ENCODE data around the gene LTV1.
"Not testable (repeated sequence)": the region's sequence is repeated elsewhere in the genome, so short reads cannot be mapped to it uniquely, and the experiment has no call there.

Gene LTV1

DNA sequence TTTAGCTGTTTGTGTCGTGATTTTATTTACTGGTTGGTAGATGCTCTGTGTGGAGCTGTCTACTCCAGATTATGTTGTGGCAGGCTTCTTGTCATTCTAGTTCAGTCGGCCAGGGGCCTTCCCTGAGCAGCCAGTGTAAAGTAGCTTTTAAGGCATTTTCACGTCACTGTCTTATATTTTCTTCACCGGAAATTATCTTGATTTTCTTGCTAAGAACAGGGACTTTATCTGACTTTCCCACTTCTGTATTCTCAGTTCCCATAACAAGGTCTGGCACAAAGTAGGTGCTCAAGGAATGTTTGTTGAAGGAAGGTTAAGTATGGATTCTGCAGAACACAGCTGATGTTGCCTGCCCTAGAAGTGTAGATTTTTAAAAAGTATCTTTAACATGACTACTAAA is 868 bp downstream of the LTV1 start:
- DNase-seq = no peak

DNA sequence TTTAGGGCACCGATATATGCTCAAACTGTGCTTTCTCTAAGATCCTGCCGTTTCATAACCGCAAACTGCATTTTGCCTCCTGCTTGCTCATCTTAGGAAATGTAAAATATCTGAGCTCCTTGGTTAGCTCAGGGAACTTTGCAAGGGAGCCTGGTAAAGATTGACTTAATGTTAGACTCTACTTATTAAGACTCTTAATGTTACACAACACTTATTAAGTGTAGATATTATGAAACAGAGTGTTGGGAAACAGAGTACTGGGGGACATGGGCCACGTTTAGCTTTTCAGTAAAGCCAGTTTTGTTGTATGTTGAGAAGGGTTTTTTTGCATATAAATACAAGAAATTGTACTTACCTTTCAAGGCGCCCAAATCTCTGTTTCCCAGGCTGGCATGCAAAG is 1.9 kb downstream of the LTV1 start:
- no peak for DNase-seq

DNA sequence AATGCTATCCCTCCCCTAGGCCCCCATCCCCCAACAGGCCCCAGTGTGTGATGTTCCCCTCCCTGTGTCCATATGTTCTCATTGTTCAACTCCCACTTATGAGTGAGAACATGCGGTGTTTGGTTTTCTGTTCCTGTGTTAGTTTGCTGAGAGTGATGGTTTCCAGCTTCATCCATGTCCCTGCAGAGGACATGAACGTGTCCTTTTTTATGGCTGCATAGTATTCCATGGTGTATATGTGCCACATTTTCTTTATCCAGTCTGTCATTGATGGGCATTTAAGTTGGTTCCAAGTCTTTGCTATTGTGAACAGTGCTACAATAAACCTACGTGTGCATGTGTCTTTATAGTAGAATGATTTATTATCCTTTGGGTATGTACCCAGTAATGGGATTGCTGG is 8.6 kb downstream of the LTV1 start:
- not testable (repeated sequence) for DNase-seq

GRCh38 chr6:143855057-143855456 is 11.9 kb downstream of the LTV1 start:
- not testable (repeated sequence) for DNase-seq

DNA sequence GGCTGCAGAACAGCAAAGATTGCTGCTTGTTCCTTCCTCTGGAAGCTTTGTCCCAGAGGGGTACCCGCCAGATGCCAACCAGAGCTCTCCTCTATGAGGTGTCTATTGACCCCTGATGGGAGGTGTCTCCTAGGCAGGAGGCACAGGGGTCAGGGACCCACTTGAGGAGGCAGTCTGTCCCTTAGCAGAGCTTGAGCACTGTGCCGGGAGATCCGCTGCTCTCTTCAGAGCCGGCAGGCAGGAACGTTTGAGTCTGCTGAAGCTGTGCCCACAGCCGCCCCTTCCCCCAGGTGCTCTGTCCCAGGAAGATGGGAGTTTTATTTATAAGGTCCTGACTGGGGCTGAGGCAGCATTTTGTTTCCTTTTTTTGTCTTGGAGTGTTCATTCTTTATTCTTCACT is 13.6 kb downstream of the LTV1 start:
- DNase-seq = not testable (repeated sequence)

- DNase-seq = no peak
These were observed 14.5 kb downstream of the LTV1 start for GRCh38 chr6:143857651-143858050.

DNA sequence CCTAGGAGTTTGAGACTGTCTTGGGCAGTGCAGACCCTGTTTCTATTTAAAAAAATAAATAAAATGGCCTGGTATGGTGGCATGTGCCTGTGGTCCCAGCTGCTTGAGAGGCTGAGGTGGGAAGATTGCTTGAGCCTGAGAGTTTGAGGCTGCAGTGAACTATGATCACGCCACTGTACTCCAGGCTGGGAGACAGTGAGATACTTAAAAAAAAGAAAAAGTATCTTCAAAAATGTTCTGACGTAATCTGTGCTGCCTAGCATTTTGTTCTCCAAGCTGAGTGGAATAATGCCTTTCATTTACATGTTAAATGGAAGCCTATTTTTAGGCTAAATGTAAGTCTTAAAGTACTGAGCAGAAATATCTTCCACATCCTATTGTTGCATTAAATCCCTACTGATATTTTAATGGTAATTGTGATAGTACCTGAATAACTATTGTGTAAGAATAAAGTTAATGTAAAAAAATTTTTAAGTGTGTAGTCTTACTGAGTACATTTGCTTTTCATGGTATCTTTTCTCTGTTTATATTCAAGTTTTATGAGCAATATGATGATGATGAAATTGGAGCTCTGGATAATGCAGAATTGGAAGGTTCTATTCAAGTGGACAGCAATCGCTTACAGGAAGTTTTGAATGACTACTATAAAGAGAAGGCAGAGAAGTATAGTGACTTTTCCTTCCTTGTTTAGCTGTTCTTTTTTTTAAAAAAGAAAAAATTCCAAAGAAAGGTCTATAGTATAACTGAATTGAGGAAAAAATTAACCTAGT is 16.9 kb downstream of the LTV1 start:
- no peak for DNase-seq

GRCh38 chr6:143863771-143864170 is 20.6 kb downstream of the LTV1 start:
- no peak for DNase-seq

DNA sequence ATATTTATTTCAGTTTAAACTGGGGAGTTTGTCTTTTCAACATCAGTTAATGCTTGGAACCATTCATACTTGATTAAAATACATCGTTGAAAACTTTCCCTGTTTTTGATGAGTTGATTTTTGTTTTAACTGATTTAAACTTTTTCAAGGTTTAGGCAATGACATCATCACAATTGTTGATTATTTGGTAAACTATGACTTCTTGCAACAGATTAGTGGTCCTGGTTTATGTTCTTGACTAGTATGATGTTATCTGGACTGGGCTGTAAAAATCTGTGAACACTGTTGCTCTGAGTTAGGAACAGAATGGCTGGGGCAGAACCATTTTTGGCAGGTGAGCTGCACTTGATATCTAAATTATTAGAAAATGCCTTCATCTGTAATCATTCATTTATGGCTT is 21.1 kb downstream of the LTV1 start, which contains the start of gene ZC2HC1B:
Gene ZC2HC1B, plus strand, starts transcription at position 241 of the 400 bp plus-strand sequence. Its CDS starts 66 bp downstream, at position 307.
- no peak for DNase-seq

DNA sequence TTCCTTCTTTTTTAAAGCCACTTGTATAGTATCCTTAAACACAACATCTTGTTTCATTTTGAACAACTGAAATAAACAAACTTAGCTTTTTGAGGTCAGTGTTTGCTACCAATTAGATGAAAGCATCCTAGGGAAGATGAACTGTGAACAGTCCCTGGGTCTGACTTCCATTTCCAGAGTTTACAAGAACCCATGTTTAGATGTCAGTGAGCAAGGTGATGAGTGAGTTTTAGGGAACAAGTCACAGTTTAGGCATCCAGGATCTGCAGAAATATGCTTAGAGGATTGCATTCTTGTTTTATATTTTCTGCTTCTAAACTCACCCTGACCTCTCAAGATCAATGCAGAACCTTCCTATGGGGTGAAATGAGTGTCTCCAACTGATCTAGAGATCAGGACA is 24.1 kb downstream of the LTV1 start:
- no peak for DNase-seq

GRCh38 chr6:143868808-143869207 is 25.7 kb downstream of the LTV1 start:
- DNase-seq = not testable (repeated sequence)

DNA sequence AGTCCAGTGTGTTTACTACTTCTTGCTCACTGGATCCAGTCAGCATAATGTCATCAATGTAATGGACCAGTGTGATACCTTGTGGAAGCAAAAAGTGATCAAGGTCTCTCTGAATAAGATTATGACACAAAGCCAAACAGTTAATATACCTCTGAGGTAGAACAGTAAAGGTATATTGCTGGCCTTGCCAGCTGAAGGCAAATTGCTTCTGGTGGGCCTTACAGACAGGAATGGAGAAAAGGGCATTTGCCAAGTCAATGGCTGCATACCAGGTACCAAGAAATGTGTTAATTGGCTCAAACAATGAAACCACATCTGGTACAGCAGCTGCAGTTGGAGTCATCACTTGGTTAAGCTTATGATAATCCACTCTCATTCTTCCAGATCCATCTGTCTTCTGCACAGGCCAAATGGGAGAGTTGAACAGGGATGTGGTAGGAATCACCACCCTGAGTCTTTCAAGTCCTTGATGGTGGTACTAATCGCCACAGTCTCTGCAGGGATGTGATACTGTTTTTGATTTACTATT is 28.1 kb downstream of the LTV1 start:
- not testable (repeated sequence) for DNase-seq

GRCh38 chr6:143872201-143872600 is 29.1 kb downstream of the LTV1 start:
- DNase-seq = no peak

DNA sequence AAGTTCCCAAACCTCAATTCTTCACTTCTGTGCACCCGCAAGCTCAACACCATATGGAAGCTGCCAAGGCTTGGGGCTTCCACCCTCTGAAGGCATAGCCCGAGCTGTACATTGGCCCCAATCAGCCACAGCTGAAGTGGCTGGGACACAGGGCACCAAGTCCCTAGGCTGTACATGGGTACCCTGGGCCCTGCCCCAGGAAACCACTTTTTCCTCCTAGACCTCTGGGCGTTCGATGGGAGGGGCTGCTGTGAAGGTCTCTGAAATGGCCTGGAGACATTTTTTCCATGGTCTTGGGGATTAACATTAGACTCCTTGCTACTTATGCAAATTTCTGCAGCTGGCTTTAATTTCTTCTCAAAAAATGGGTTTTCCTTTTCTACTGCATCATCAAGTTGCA is 30.5 kb downstream of the LTV1 start:
- not testable (repeated sequence) for DNase-seq

DNA sequence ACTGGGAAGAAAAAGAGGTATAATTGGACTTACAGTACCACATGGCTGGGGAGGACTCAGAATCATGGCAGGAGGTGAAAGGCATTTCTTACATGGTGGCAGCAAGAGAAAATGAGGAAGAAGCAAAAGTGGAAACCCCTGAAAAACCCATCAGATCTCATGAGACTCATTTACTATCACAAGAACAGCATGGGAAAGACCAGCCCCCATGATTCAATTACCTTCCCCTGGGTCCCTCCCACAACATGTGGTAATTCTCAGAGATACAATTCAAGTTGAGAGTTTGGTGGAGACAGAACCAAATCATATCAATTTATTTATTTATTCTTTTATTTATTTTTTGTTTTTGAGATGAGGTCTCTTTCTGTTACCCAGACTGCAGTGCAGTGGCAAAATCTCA is 31.4 kb downstream of the LTV1 start:
- DNase-seq = not testable (repeated sequence)

DNA sequence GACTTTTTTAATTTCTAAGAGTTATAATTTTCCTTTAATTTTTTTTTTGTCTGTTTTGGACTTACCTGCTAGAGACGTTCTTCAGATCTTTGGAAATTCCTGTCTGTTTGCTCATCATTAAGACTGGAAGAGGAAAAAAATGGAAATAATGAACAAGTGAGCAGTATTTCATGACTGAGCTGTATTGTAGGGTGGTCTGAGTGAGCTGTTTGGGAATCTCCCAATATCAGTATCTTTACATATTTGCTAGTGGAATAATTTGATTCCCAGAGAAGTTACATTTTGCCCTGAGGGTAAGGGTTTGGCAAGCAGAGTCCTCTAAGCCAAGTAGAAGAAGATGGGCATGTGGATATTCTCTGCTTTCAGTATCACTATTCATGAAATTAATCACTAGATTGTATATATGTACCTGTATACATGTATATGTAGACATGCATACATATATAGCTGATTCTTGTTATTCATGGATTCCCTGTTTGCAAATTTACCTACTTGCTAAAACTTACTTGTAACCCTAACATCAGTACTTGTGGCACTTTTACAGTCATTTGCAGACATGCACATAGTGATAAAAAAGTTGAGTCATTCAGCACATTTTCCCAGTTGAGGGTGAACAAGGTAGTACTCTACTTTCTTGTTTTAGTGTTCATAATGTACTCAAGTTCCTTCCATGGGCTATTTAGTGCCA is 34.6 kb downstream of the LTV1 start:
- no peak for DNase-seq

- no peak for DNase-seq
These were observed 35.2 kb downstream of the LTV1 start for GRCh38 chr6:143878272-143878760.

GRCh38 chr6:143880412-143880811 is 37.3 kb downstream of the LTV1 start:
- DNase-seq = no peak

DNA sequence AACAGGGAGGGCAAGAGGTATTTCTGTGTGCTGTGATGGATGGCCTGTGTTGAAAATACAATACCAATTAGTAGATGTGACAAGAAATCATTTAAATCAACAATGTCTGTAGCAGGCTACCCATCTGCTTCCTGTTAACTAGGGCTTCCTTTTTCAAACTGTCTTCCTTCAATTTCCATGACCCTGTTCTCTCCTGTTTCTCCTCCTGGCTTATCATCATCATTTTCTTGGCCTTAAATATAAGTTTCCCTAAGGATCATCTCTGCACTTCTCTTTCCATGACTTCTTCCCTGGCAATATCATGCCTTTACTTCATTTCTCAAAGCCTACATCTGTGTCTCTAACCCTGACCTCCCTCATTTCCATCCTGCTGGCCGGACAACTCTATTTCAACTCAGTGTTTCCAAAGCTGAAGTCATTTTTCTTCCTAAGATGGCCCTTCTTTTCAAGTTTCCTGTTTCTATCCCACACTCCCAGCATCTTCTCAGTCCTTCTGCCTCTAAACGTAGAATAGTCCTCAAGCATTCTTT is 39.3 kb downstream of the LTV1 start:
- no peak for DNase-seq

DNA sequence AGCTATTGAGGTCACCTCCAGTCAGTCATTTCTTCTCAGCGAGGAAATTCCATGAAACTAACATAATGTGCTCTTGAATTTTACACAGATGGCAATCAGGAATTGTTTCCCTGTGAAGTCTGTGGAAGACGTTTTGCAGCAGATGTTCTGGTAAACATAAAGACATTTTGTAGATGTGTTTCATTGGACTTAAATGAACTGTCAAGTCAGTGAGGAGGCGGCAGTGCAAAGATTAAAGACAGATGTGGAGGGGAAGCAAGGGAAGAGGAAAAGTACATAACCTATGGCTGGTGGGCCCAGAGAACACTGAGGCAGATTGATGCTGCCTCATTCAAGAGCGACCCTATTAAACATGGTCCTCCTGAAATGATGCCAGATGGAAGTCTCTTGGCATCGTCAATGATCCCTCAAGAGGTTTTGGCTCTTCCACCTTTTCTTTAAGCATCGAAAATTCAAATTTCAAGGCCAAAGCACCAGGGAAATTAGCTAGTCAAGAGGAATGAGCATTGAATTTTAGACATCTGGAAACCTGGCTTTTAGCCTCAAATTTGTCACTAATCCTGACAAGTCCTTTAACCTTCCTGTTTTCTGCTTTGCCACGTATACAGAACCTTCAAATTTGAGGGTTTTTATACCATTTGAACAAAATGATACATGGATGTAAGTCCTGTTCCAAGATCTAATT is 41.2 kb downstream of the LTV1 start:
- no peak for DNase-seq

DNA sequence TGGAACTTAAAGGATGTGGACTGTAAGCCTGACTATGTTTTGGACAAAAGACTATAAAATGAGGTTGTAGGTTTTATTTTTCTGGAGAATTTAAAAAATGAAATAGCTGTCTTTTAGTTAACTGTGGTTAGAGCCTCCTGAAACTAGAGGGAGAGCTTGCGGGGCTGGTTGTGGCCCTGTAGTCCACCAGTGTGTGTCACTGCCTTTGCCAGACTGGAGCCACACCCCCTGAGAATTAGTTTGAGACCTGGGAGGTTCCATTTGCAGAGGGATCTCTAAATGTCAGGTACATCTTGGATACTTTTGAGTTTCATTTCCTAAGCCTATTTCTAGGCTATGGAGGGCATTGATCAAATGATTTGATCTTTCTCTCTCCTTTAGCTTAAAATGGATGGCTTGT is 42.0 kb downstream of the LTV1 start:
- DNase-seq = no peak

DNA sequence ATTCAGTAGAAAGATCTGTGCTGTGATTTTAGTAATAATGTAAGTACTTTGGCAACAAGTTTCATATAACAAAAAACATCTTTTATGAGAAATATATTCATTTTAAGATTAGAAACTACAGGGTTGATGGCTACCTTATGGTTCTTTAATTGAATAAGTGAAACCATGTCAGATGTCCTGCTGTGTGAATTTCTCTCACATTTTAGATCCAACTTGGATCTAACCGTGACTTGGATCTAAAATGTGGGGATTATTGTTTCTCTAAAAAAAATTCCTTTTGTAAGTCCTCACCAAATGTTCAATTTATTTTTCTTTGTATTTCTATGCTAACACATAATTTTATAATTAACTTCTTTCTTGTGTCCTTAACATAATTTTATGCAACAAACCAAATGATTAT is 51.5 kb downstream of the LTV1 start:
- DNase-seq = no peak

All from activated CD8-positive, alpha-beta memory T cell treated with anti-CD3 and anti-CD28 coated beads, Interleukin-2, amount 50 U/mL, for 4 hours (primary cell).